ENCODE measurements around the gene GC.

Gene GC

DNA sequence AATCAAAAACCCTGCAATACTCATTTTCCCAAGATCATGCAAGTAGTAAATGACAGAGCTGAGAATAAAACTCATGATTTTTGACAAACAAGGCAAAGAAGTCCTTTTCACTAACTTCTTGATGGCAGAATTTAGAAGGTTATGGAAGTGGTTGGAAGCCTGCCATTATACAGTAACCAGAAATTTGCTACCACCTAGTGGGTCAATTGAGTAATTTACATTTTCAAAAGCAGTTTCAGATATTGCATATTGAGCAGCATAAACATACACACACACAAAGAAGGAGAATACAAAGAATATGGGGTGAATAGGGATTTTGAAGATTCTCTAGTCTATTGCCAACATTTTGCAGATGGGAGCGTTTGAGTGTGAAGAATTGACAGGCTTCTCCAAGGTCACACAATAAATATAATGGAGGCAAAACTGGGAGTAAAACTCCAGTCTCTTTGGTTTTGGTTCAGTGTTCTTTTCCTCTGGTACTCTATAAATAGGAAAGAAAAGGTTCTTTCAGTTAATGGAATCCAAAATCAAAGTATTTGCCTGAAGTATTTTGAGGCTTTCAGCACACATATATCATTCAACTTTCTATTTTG is 70.2 kb downstream of the GC start:
- DNase-seq (ENCODE audit: low read depth, low spot score), result no peak

DNA sequence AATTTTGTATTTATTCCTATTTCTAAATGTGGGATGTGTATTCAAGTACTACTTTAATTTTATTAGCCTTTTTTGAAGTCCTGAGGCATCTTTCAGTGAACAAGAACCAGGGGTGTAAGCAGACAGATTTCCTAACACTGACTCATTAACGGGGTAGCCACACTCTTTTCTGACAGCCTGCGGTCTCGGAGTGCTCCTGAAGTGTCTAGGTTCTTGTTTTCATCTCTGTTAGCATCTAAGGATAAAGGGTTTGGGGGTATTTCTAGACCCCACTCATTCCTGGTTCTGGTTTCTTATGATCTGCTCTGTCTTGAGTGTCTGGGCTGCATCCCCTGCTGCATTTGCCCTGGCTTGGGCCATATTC is 71.9 kb downstream of the GC start:
- no CpG with 5 or more reads among the region's 3 CpGs for WGBS (ENCODE audit: insufficient coverage, insufficient read length)
- Histone ChIP-seq H3K4me1 (ENCODE audit: control insufficient read depth, insufficient read depth, low read length) (no peaks in the 10 kb centered on the region), H3K4me3 (ENCODE audit: low read length) (no peak overlapping the region), H3K9me3 (ENCODE audit: control insufficient read depth, insufficient read depth, low read length) (no peaks in the 10 kb centered on the region), H3K27ac (ENCODE audit: low read length) (no peak overlapping the region), H3K27me3 (ENCODE audit: control insufficient read depth, insufficient read depth, low read length) (no peaks in the 10 kb centered on the region), H3K36me3 (ENCODE audit: control insufficient read depth, insufficient read depth, low read length) (no peaks in the 10 kb centered on the region)
- no peak for DNase-seq (ENCODE audit: low read depth, low spot score)

More for the DNA sequence above, 70.2 kb downstream of the GC start:
- no peaks in the 10 kb centered on the region for H3K27me3 ChIP-seq (ENCODE audit: control insufficient read depth, insufficient read depth, low read length)
- H3K4me3 ChIP-seq (ENCODE audit: low read length), result no peak overlapping the region
- WGBS (ENCODE audit: insufficient coverage, insufficient read length), result no CpG with 5 or more reads among the region's 1 CpG
- H3K36me3 ChIP-seq (ENCODE audit: control insufficient read depth, insufficient read depth, low read length), result no peaks in the 10 kb centered on the region
- no peak overlapping the region for H3K27ac ChIP-seq (ENCODE audit: low read length)
- H3K9me3 ChIP-seq (ENCODE audit: control insufficient read depth, insufficient read depth, low read length), result no peaks in the 10 kb centered on the region
- no peaks in the 10 kb centered on the region for H3K4me1 ChIP-seq (ENCODE audit: control insufficient read depth, insufficient read depth, low read length)

DNA sequence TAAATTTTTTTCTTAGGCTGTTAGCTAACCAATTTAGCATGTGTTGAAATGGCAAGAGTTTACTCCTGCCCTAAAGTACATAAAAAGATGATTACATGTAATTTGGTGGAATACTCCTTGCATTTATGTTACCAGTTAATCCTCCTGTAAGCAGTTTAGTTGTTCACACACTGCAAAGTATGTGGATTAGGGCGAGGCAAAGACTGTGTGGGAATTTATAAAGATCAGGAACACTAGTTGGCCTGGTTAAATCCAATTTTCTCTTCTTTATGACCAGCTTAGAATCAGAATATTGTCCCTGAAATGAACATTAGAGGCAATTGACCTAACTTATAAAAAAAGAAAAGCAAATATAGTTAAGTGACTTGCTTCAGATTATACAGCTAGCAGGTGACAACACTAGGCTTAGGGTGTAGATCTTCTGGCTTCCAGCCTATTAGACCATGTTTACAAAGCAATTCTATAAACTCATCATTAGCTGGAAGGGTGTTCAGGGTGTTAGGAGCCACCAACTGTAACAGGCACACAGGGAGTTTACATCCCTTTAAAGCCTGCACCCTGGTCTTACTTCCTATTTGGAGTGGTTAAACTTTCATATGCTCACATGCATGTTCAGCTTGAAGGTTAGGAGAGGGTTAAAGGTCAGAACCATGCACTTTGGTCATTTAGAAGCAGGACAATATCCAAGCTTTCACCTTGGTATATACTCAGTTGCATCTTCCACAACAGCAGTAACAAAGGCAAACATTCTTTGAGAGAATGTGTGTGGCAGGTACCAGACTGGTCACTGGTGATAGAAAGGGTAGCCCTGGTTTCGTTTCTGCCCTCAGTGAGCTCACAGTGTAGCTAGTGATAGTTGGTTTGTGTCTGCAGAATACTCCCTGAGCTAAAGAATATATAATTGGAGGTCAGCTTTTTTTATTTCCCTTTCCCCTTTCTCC is 72.6 kb downstream of the GC start:
- H3K36me3 ChIP-seq (ENCODE audit: control insufficient read depth, insufficient read depth, low read length), result no peaks in the 10 kb centered on the region
- no peaks in the 10 kb centered on the region for H3K27me3 ChIP-seq (ENCODE audit: control insufficient read depth, insufficient read depth, low read length)
- no peak for DNase-seq (ENCODE audit: low read depth, low spot score)
- H3K27ac ChIP-seq (ENCODE audit: low read length), result no peak overlapping the region
- H3K9me3 ChIP-seq (ENCODE audit: control insufficient read depth, insufficient read depth, low read length), result no peaks in the 10 kb centered on the region
- H3K4me3 ChIP-seq (ENCODE audit: low read length), result no peak overlapping the region
- WGBS (ENCODE audit: insufficient coverage, insufficient read length), result no CpG with 5 or more reads among the region's 2 CpGs
- H3K4me1 ChIP-seq (ENCODE audit: control insufficient read depth, insufficient read depth, low read length), result no peaks in the 10 kb centered on the region

DNA sequence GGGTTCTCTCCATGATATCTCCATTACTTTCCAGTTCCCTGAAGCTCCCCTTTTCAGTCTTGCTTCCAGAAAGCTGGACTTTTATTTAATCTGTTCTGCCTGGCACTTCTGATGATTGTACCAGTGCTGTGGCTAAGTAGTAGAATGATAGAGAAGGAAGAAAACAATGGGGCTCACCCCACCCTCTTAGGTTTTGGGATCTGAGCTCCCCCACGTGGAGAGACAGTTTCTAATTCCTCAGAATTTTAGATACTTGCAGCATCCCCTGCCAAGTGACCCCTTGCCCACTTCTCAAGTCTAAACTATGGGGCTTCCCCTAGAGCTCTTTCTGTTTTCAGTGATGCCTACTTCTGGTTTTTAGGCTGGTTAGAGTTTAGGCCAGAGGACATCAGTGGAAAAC is 73.9 kb downstream of the GC start:
- Histone ChIP-seq H3K4me1 (ENCODE audit: control insufficient read depth, insufficient read depth, low read length) (no peaks in the 10 kb centered on the region), H3K9me3 (ENCODE audit: control insufficient read depth, insufficient read depth, low read length) (no peaks in the 10 kb centered on the region), H3K27me3 (ENCODE audit: control insufficient read depth, insufficient read depth, low read length) (no peaks in the 10 kb centered on the region), H3K36me3 (ENCODE audit: control insufficient read depth, insufficient read depth, low read length) (no peaks in the 10 kb centered on the region), H3K4me3 (ENCODE audit: low read length) (no peak overlapping the region), H3K27ac (ENCODE audit: low read length) (no peak overlapping the region)
- no CpG with 5 or more reads among the region's 1 CpG for WGBS (ENCODE audit: insufficient coverage, insufficient read length)
- DNase-seq (ENCODE audit: low read depth, low spot score), result no peak

DNA sequence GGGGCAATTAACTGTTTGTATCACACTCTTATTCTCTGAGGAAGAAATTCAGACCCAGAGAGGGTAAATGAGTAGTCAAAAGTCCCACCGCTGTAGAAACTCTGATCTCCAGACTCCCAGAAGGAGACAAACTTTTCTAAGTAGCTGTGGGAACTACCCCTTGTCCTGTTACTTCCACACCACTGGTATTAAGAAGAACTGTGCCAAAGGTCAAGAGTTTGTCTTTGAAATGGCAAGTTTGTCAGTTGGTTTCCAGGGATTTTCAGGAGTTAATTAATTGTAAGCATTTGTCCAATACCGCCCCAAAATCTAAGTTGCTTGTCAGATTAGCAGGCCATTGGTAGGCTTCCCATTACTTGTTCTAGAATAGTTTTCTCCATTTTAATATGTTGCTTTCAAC is 85.7 kb downstream of the GC start:
- H3K27me3 ChIP-seq (ENCODE audit: control insufficient read depth, insufficient read depth, low read length), result no peaks in the 10 kb centered on the region
- H3K36me3 ChIP-seq (ENCODE audit: control insufficient read depth, insufficient read depth, low read length), result no peaks in the 10 kb centered on the region
- DNase-seq (ENCODE audit: low read depth, low spot score), result no peak
- no peaks in the 10 kb centered on the region for H3K9me3 ChIP-seq (ENCODE audit: control insufficient read depth, insufficient read depth, low read length)
- no peak overlapping the region for H3K4me3 ChIP-seq (ENCODE audit: low read length)
- WGBS (ENCODE audit: insufficient coverage, insufficient read length), result no CpG with 5 or more reads among the region's 2 CpGs
- H3K4me1 ChIP-seq (ENCODE audit: control insufficient read depth, insufficient read depth, low read length), result peaks cover 1% of the 10 kb centered on the region; the same call in 1 of the 2 replicates
- H3K27ac ChIP-seq (ENCODE audit: low read length), result no peak overlapping the region

DNA sequence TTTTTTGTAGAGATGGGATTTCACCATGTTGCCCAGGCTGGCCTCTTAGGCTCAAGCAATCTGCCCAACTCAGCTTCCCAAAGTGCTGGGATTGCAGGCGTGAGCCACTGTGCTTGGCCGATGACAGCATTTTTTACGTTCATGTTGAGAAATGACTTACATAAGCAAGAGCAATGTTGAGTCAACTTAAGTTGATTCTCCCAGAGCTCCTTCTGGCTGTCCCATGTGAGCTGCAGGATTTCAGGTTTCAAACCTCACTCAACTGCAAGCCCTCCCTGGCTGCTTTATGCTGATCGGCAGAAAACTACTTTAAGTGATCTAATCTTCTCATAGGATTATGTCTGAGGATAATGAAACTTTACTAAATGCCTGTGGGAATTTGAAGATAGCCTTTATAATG is 86.8 kb downstream of the GC start:
- no CpG with 5 or more reads among the region's 4 CpGs for whole genome bisulfite sequencing (ENCODE audit: insufficient coverage, insufficient read length)
- no peak overlapping the region for H3K4me3 ChIP-seq (ENCODE audit: low read length)
- no peak for DNase-seq (ENCODE audit: low read depth, low spot score)

DNA sequence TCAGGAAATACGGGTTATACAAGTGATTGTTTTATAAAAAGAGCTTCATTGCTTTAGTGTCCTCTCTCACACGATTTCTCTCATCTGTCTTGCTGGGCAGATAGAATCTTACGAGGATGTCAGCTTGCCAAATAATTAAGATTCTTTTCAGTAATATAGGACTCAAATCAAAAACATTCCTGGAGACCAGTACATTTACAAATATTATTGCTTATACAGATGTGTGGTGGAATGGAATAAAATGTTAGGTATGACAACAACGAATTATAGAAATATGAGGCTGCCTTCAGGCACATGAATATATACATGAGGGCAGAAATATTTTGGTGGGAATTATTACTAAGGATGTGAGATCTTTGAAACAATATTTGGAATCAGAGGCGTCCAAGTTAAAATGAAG is 88.9 kb downstream of the GC start:
- no peaks in the 10 kb centered on the region for H3K27me3 ChIP-seq (ENCODE audit: control insufficient read depth, insufficient read depth, low read length)
- DNase-seq (ENCODE audit: low read depth, low spot score), result no peak
- no CpG with 5 or more reads among the region's 5 CpGs for WGBS (ENCODE audit: insufficient coverage, insufficient read length)
- H3K36me3 ChIP-seq (ENCODE audit: control insufficient read depth, insufficient read depth, low read length), result no peaks in the 10 kb centered on the region
- H3K4me3 ChIP-seq (ENCODE audit: low read length), result no peak overlapping the region
- no peak overlapping the region for H3K27ac ChIP-seq (ENCODE audit: low read length)
- no peaks in the 10 kb centered on the region for H3K9me3 ChIP-seq (ENCODE audit: control insufficient read depth, insufficient read depth, low read length)
- H3K4me1 ChIP-seq (ENCODE audit: control insufficient read depth, insufficient read depth, low read length), result peaks cover 3% of the 10 kb centered on the region; the same call in 1 of the 2 replicates

More for the DNA sequence above, 86.8 kb downstream of the GC start:
- H3K36me3 ChIP-seq (ENCODE audit: control insufficient read depth, insufficient read depth, low read length), result no peaks in the 10 kb centered on the region
- no peaks in the 10 kb centered on the region for H3K27me3 ChIP-seq (ENCODE audit: control insufficient read depth, insufficient read depth, low read length)
- H3K9me3 ChIP-seq (ENCODE audit: control insufficient read depth, insufficient read depth, low read length), result no peaks in the 10 kb centered on the region
- H3K27ac ChIP-seq (ENCODE audit: low read length), result no peak overlapping the region
- H3K4me1 ChIP-seq (ENCODE audit: control insufficient read depth, insufficient read depth, low read length), result peaks cover 1% of the 10 kb centered on the region; the same call in 1 of the 2 replicates

DNA sequence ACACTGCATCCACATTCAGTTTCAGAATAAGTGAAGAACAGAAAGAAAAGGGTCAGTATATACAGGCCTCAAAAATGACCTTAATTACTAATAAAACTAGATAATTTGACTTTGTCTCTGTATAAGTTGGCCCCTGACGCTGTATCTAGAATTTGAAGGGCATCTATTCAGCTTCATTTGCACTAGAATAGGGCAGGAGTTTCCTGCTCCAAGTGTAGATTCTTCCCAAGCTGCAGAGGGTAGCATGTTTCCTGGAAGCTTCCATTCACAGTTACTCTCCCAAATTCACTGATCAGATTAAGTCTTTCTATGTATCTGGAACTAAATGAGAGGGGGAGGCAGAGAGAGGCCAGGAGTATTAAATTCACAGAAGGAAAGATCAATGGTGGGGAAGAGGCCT is 90.9 kb downstream of the GC start:
- Histone ChIP-seq H3K27ac (ENCODE audit: low read length) (no peak overlapping the region), H3K4me1 (ENCODE audit: control insufficient read depth, insufficient read depth, low read length) (peaks cover 3% of the 10 kb centered on the region; the same call in 1 of the 2 replicates), H3K9me3 (ENCODE audit: control insufficient read depth, insufficient read depth, low read length) (no peaks in the 10 kb centered on the region), H3K27me3 (ENCODE audit: control insufficient read depth, insufficient read depth, low read length) (no peaks in the 10 kb centered on the region), H3K4me3 (ENCODE audit: low read length) (no peak overlapping the region), H3K36me3 (ENCODE audit: control insufficient read depth, insufficient read depth, low read length) (no peaks in the 10 kb centered on the region)
- no peak for DNase-seq (ENCODE audit: low read depth, low spot score)
- WGBS (ENCODE audit: insufficient coverage, insufficient read length), result no CpG with 5 or more reads among the region's 1 CpG

DNA sequence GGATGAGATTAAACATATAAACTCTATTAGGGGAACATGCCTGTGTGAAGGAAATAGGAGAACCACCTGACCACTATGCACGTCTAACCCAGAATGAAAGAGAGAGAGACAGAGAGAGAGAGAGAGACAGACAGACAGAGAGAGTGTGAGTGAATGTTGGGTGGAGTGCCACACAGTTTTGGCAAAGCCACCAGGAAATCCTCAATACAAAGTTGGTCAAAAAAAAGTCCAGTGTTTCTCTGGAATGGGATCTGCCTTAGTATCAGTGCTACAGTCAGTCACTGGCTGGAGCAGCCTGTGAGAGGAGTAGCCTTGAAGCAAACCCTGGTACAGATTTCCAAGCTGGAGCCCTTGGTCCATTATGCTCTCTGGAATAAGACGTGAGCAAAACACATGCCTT is 91.7 kb downstream of the GC start:
- no CpG with 5 or more reads among the region's 2 CpGs for WGBS (ENCODE audit: insufficient coverage, insufficient read length)
- H3K36me3 ChIP-seq (ENCODE audit: control insufficient read depth, insufficient read depth, low read length), result no peaks in the 10 kb centered on the region
- no peak for DNase-seq (ENCODE audit: low read depth, low spot score)

More for the DNA sequence above, 91.7 kb downstream of the GC start:
- H3K27me3 ChIP-seq (ENCODE audit: control insufficient read depth, insufficient read depth, low read length), result no peaks in the 10 kb centered on the region
- H3K9me3 ChIP-seq (ENCODE audit: control insufficient read depth, insufficient read depth, low read length), result no peaks in the 10 kb centered on the region
- H3K27ac ChIP-seq (ENCODE audit: low read length), result no peak overlapping the region
- H3K4me3 ChIP-seq (ENCODE audit: low read length), result no peak overlapping the region
- 0 out of 2 replicates have a peak, but pooled peaks cover 2% of the 10 kb centered on the region for H3K4me1 ChIP-seq (ENCODE audit: control insufficient read depth, insufficient read depth, low read length)

Data from iPS DF 6.9 (cell line).